Hippocampal formation (tissue), 2 donors: ENCODE data around the gene RASA1.
"Not testable (repeated sequence)": the region's sequence is repeated elsewhere in the genome, so short reads cannot be mapped to it uniquely, and the experiment has no call there.

Experiments
- DNase-seq, 2 donors: peaks; one replicate each; lab custom pipeline; 2025; lab: John Stamatoyannopoulos, UW

The RASA1 gene

DNA sequence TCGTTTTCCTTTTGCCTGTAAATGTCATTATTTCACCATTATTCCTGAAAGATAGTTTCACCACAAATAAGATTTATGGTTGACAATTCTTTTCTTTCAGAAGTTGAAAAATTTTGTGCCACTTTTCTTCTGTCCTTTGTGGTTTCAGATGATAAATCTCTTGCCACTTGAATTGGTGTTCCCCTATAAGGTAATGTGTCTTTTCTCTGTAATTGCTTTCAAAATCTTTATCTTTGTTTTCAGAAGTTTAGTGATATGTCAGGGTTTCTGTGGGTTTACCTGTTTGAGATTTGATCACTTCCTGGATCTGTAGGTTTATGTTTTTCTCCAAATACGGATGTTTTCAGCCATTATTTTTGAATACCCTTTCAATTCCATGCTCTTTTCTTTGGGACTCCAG, 14.6 kb downstream of the RASA1 start:
- DNase-seq: no peak

DNA sequence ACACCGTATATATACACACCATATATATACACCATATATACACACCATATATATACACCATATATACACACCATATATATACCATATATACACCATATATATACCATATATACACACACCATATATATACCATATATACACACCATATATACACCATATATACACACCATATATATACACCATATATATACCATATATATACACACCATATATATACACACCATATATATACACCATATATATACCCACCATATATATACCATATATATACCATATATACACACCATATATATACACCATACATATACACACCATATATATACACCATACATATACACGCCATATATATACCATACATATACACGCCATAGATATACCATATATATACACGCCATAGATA, 19.6 kb downstream of the RASA1 start:
- DNase-seq: not testable (repeated sequence)

DNA sequence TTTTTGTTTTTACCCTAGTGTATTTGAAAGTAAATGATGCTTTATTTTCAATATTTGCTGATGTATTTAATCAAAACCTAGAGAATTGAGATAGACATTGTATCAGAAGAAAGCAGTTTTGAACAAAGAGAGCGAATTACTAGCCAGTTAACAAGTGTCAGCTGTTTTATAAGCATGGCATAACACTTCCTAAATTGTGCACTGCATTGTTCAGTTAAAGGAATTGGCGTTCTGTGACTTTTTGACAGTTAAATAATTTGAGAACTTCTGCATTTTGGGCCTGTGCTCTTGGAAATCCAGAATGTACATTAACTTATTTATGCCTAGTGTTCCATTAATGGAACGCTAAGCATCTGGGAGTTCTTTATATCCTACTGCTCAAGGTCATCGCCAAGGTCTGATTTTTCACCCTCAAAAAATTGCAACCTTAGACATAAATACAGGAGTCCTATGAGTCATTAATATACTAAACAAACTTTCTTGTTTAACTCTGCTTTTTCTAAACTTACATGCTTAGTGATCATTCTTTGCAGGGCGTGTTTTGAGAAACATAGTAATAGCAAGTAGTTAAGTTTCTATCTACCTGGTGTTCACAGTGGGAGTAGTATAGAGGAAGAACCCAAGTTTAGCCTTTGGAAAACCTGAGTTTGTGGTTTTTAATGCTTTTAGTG, 31.1 kb downstream of the RASA1 start:
- DNase-seq: no peak

DNA sequence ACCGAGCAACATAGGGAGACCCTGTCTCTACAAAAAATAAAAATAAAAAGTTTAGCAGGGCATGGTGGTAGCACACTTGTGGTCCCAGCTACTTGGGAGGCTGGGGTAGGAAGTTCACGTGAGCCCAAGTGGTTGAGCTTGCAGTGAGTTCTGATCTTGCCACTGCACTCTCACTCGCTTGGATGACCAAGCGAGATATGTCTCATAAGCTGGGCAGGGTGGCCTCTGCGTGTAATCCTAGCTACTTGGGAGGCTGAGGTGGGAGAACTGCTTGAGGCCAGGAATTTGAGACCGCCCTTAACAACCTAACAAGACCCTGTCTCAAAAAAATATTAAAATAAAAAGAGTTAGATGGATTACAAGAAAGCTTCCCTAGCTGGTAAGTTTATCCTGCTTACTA, 32.5 kb downstream of the RASA1 start:
- DNase-seq: no peak

DNA sequence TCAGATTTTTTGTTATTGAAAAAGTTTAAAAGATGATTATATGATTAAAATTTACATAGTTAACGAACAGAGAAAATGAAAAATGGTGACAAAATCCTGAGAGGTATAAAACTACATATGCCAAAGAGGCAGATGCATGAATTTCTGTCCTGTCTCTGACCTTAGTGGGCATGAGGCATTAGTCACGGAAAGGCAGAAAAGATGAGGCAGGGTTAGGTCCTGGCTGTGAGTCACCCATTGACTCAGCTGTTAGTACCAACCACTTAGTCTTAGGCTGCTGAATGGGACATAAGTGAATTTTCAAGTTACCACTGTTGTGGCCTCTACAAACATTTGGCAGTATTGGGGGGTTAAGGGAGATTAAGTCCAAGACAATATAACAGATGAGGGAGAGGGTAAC, 33.1 kb downstream of the RASA1 start:
- no peak for DNase-seq

DNA sequence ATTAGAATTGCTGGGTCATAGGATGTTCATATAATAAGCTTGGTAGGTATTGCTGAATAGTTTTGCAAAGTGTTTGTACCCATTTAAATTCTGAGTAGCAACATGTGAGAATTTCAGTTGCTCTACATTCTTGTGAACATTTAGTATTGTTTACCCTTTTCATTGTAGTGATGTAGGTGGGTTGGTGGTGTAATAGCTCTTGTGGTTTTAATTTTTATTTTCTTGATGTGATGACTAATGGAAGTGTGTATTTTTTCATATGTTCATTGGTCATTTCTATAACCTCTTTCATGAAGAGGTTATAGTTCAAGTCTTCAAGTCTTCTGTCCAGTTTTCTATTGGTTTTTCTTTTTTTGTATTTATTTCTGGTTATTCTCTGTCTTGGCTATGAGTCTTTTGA, 34.4 kb downstream of the RASA1 start:
- no peak for DNase-seq

DNA sequence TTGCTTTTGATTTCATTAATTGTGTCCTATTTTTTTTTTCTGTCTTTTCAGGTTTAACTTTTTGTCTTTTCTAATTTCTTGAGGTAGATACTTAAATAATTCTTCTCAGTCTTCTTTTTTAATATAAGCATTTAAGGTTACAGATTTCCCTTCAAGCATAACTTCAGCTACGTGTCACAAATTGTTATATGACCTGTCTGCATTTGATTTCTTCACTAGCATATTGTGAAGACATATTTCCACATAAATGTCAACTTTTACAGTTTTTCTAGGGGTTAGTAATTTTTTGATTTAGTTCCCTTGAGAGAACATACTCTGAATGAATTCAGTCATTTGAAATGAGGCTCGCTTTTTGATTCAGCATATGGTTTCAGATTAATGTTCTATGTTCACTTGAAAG, 35.6 kb downstream of the RASA1 start:
- DNase-seq: no peak

DNA sequence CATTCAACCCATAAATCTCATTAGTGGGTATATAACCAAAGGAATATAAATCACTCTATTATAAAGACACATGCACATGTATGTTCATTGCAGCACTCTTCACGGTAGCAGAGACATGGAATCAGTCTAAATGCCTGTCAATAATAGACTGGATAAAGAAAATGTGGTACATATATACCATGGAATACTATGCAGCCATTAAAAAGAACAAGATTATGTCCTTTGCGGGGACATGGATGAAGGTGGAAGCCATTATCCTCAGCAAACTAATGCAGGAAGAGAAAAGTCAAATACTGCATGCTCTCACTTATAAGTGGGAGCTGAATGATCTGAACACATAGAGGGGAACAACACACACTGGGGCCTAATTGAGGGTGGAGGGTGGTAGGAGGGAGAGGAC, 38.4 kb downstream of the RASA1 start:
- DNase-seq: not testable (repeated sequence)

DNA sequence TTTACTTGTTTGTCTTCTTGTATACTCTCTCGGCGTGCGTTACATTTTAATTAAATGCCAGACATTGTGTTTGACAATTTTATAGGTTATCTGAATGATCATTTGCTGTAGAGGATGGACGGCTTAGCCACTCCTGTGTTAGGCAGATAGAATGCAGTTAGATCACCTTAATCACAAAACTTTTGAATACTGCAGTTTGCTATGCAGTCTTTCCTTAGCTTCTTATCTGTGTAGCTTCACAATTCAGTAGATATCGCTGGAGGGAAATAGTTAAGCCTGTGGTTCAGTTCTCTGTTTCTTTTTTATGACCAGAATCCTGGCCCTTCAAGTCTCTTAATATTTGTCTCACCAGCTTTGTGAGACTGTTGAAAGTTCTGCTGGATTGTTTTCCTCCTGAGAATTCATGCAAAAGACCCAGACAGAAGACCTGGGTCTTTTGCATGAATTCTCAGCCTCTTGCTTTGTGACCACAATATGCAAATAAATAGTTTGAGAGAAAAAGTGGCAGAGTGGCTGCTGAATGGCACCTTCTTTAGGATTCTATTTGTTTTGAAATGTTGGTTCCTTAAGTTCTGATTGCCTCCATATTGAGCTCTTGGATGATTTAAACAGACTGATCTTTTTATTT, 40.2 kb downstream of the RASA1 start:
- DNase-seq: no peak

DNA sequence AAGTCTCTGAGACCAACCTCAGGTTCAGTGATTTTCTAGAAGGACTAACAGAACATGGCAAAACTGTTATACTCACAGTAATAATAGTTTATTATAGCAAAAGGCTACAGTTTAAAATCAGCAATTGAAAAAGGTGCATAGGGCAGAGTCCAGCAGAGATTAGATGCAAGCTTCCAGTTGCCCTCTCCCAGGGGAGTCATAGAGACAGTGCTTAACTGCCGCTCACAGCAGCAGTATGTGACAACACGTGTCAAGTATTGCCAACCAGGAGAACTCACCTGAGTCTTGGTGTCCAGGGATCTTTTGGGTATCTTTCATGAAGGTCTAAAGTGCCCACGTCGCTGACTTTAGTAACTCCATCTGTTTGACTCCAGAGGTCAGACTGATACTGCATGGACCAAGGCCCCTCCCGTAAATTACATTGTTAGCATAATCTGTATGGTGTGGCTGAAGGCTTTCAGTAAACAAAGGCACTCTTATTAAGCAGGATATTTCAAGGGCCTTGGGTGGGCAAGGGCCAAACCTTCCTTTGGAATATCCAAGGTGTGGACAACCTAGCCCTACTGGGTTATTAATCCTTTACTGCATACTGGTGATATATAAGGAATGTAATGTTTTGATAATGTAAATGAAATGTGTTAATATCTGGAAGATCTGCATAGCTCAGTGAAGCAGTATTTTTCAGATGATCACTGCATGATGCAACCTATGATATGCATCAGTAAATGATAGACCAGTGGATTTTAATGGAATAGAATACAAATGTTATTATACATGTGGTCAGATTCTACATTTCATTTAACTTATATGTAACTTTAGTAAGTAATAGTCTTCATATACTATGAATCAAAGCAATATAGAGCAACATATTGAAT, 44.0 kb downstream of the RASA1 start:
- no peak for DNase-seq

DNA sequence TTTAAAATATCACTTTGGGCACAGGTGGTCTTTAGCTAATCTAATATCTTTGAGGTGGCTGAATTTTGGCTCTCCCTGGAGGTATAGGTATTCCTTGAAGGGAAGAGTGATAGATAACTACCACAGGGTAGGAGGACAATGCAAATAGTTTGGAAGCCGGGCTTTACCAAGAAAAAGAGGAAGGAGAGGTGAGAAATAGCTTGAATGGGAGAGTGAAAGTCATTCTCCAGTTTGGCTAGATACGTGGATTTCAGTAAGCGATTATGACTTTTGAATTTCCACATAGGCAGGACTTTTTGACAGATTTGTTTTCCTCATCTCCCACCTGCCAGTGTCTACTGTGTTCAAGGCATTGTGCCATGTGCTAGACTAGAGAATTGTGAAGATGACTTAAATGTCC, 45.5 kb downstream of the RASA1 start:
- no peak for DNase-seq

DNA sequence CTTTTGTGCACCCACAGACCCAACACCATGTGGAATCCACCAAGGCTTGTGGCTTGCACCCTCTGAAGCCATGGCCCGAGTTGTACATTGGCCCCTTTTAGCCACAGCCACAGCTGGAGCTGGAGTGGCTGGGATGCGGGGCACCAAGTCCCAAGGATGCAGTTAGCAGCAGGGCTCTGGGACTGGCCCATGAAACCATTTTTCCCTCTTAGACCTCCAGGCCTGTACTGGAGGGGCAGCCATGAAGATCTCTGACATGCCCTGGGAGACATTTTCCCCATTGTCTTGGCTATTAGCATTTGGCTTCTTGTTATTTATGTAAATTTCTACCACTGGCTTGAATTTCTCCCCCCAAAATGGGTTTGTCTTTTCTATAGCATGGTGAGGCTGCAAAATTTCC, 51.8 kb downstream of the RASA1 start:
- DNase-seq: no peak

DNA sequence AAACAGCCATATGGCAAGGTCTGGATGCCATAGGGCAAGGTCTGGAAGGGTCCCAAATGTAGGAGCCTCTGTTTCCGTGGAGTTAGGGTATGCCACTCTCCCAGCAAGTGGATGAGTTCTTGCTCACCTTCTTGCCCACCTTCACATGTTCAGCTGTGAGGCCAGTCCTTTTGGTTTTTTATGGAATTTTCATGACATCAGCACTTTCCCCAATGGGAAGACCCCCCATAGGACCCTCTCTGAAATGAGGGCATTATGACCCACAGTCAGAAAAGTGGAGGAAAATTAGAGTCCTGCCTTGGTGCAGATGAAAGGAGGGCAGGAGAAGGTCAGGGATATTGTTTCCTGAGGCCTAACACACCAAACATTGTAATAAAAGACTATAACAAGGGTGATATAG, 53.9 kb downstream of the RASA1 start:
- no peak for DNase-seq

DNA sequence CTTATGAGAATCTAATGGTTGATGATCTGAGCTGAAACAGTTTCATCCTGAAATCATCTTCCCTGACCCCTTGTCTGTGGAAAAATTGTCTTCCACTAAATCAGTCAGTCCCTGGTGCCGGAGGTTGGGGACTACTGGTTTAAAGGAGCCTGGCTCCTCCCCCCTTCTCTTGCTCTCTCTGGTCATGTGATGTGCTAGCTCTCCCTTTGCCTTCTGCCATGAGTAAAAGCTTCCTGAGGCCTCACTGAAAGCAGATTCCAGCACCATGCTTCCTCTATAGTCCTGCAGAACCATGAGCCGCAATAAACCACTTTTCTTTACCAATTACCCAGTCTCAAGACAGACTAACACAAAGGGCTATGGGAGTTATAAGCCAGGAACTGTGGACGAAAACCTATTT, 54.7 kb downstream of the RASA1 start:
- no peak for DNase-seq

DNA sequence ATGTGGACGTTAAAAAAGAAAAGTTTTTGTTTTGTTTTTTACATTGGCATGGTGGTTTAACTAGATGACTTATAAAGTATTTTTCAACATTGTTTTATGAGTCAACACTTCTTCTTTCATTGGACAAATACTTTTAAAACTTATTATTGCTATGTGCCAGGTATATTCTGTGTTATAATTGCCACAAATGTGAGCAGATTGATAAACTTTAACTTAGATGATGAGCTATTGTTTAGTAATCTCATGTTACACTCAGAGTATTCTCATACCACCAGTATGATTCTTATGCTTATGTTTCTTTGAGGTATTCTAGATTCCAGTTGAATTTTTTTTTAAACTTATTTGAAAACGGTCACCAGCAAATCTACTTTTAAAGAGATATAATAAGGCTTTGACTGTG, 60.3 kb downstream of the RASA1 start:
- DNase-seq: no peak

DNA sequence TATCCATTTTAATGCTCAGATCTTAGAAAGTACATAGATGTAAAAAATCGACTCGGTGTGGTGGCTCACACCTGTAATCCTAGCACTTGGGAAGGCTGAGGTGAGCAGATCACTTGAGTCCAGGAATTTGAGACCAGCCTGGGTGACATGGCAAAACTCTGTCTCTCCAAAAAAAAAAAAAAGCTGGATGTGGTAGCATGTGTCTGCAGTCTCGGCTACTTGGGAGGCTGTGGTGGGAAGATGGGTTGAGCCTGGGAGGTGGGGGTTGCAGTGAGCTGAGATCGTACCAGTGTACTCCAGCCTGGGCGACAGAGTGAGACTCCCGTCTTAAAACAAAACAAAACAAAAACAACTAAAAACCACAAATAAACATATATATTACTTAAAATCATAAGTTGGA, 61.4 kb downstream of the RASA1 start:
- DNase-seq: no peak

DNA sequence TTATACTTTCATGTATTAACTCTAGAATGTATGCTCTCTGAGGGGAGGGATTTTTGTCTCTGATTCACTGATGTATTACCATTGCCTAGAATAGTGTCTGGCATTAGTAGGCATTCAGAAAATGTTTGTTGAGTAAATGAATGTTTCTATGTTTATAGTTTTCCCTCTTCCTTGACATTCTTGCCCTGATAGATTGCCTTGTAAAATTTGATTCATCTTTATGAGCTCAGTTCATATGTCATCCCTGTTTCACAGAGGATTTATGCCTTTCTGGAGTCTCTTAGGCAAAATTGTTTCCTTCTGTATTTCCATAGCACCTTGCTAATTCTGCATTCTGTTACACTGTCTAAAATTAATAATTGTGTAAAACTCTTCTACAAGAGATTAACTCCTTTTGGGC, 72.3 kb downstream of the RASA1 start:
- no peak for DNase-seq

DNA sequence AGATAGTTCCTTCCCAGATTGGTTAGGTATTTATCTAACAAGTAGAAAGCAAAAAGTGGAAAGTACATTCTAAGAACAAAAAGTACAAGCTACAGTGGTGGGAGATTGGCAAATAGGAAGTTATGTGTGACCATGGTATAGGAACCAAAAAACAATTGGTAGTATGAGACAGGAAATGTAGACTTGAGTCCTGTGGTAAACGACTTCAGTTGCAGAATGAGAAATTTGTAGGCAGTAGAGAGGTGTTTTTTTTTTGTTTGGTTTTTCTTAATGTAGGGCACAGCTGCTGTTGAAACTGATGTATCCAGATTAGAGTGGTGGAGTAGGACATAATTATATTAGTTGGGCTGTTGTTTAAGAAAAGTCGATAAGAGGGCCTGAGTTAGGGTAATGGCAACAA, 73.0 kb downstream of the RASA1 start:
- no peak for DNase-seq

DNA sequence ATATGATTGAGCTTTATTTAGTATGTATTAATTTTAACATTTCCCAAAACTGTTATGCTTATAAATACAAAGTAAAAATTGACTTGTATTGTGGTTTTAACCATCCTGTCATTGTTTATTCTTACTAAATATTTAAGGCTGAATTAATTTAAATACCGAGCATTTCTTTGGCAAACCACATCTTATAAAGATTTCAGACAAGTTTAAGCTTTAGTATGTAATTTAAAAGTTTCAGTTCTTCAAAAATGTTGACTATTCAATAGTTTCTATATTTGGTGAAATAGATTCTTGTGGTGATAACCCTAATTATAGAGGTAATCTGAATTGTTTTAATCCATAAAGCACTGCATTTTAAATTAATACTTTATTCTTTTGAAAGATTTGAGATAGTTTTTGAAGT, 79.6 kb downstream of the RASA1 start:
- no peak for DNase-seq

DNA sequence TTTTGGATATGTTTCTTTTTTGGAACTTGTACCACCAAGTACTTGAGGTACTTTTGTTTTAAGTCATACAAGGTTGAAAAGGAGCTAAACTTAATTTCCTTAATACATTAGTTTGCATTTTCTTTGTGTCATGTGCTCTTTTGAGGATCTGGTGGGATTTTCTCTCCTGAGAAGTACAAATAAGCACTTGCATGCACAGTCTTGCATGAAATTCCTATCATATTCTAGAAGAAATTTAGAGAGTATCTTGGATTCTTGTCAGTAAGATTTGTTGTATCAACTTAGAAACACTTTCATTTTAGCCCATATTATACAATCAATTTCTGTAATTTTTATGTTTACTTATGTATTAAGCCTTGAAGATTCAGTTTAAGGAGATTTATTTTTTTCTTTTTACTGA, 80.2 kb downstream of the RASA1 start:
- no peak for DNase-seq

DNA sequence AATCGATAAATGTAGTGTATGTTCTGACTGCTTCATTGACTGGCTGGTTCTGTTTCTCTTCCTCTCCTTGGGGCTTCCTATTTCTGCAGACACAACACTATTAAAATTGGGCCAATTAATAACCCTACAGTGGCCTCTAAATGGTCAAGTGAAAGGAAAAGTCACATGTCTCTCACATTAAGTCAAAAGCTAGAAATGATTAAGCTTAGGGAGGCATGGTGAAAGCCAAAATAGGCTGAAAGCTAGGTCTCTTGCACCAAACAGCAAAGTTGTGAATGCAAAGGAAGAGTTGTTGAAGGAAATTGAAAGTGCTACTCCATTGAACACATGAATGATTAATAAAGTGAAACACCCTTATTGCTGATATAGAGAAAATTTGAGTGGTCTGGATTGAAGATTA, 86.8 kb downstream of the RASA1 start:
- DNase-seq: no peak

DNA sequence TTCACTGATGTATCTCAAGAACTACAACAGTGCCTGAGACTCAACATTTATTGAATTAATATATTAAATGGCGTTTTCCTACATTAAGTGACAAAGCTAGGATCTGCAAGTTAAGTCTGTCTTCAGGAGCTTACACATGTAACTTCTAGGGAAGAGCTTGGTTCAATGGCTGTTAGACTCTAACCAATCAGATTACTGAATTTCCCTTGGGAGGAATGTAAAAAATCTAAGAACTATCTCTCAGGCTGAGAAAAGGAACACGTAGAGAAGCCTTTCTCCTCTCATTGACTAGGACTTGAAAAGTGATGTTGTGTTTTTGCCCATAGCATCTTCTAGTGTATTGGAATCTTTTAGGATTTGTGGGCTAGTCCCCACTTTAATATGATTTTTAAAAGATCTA, 91.4 kb downstream of the RASA1 start:
- no peak for DNase-seq

DNA sequence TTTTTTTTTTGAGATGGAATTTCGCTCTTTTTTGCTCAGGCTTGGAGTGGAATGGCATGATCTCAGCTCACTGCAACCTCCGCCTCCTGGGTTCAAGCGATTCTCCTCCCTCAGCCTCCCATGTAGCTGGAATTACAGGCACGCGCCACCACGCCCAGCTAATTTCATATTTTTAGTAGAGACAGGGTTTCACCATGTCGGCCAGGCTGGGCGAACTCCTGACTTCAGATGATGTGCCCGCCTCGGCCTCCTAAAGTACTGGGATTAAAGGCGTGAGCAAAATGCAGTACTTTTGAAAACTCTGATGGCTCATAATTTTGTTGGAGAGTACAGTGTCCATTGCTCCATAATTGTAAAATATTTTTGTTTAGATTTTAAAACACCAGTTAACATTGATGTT, 92.4 kb downstream of the RASA1 start:
- no peak for DNase-seq
